GM13976 (cell line): ENCODE results near the gene MYOG.

Experiments used
- DNase-seq: peaks from one replicate; pipeline ENCODE4 v3.0.0; 2012; ENCODE audit warnings: low spot score
- CTCF ChIP-seq: IDR thresholded peaks from 2 replicates; pipeline ENCODE4 v1.5.1; 2012; ENCODE audit warnings: borderline replicate concordance, mild to moderate bottlenecking; ENCODE audit not compliant: insufficient read depth; ENCODE audit errors: extremely low read depth, missing control alignments, control extremely low read depth
- in situ Hi-C: fragments of 300-500 bp; cut with MboI; formaldehyde crosslinking; loops from one replicate; pipeline ENCODE4 v1.12.0; 2022; ENCODE audit warnings: low sequenced_read_pairs, mixed read lengths, inconsistent platforms; ENCODE audit not compliant: unreplicated experiment

MYOG gene

GRCh38 chr1:203097001-203097400 lies 11.2 kb upstream of the MYOG start:
- no peak for DNase-seq
- no peak for TF ChIP-seq CTCF
- in situ Hi-C loops: no loop called here

GRCh38 chr1:203096566-203096965 lies 10.8 kb upstream of the MYOG start:
- in situ Hi-C loops: no loop called here
- no peak for TF ChIP-seq CTCF
- DNase-seq: no peak

GRCh38 chr1:203095061-203095690 lies 9.4 kb upstream of the MYOG start:
- TF ChIP-seq CTCF: no peak
- in situ Hi-C loops: no loop called here
- DNase-seq: no peak

- TF ChIP-seq CTCF: no peak
- in situ Hi-C loops: no loop called here
- DNase-seq: no peak
Measured at GRCh38 chr1:203093754-203094410, 8.1 kb upstream of the MYOG start.

DNA sequence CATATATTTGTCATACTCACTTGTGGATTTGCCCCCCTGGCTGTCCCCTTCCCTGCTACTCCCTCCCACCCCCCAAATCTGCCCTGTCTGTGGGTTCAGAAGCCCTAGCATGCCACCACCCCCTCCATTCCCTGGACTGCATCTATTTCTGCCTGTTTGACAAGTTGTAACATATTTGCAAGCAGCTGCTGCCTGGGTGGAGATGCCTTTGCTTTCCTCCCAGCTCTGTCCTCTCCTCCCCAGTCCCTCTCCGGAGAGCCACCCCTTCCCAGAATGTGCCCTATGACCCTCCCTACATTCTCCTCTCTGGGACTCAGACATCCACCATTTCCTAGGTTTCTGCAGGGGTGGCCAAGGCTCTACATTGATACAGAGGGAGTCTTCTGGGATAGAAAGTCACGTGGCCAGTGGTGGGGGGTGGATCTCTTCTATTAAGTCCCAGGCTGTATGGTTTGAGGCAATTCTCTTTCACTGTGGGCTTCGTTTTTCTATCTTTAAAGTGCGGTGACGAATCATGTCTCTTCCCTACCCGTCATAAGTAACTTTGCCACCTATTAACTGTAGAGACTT lies 6.0 kb upstream of the MYOG start:
- in situ Hi-C loops: no loop called here
- no peak for TF ChIP-seq CTCF
- DNase-seq: no peak

DNA sequence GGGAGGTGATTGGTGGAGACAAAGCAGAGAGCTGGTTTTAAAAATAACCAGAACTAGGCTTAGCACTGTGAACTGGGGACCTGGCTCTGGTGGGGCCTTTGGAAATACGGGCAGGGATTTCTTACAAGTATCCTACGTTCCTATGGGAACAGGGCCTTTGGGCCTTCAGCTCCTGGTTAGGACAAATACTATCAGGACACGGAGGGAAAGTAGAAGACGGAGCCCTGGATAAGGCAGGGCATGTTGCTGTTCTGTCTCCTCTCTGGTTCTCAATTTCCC lies 5.3 kb upstream of the MYOG start:
- in situ Hi-C loops: no loop called here
- DNase-seq: no peak
- TF ChIP-seq CTCF: no peak
